DOHH2 (cell line): ENCODE results near the gene WDFY2.

ENCODE experiments used
- H3F3A ChIP-seq: fragments of 200-600 bp; sonication (generic), shearing (Covaris generic); 2 replicates; pipeline ENCODE4 v1.6.0; 2016; ENCODE audit warnings: antibody characterized with exemption, mild to moderate bottlenecking; ENCODE audit not compliant: control insufficient read depth, insufficient read depth
- H3K27ac ChIP-seq: fragments of 200-600 bp; sonication (generic); 2 replicates; pipeline ENCODE4 v1.5.1; 2014; ENCODE audit warnings: low read depth, mild to moderate bottlenecking, low read length, moderate library complexity
- H3K27me3 ChIP-seq: fragments of 200-600 bp; sonication (generic); 2 replicates; pipeline ENCODE4 v1.6.1; 2014; ENCODE audit warnings: mild to moderate bottlenecking, low read length, mixed read lengths; ENCODE audit not compliant: control insufficient read depth
- H3K36me3 ChIP-seq: fragments of 200-600 bp; sonication (generic); 2 replicates; pipeline ENCODE4 v1.6.1; 2014; ENCODE audit warnings: mild to moderate bottlenecking, low read length, moderate library complexity, mixed read lengths; ENCODE audit not compliant: control insufficient read depth
- H3K4me1 ChIP-seq: fragments of 200-600 bp; sonication (generic); 2 replicates; pipeline ENCODE4 v1.6.1; 2014; ENCODE audit warnings: mild to moderate bottlenecking, low read length, mixed read lengths; ENCODE audit not compliant: control insufficient read depth
- H3K4me2 ChIP-seq: fragments of 200-600 bp; sonication (generic); 2 replicates; pipeline ENCODE4 v1.6.0; 2014; ENCODE audit warnings: mild to moderate bottlenecking, low read length, moderate library complexity
- H3K4me3 ChIP-seq: fragments of 200-600 bp; sonication (generic); 2 replicates; pipeline ENCODE4 v1.5.1; 2014; ENCODE audit warnings: mild to moderate bottlenecking, low read length, mixed read lengths
- H3K79me2 ChIP-seq: fragments of 200-600 bp; sonication (generic); 2 replicates; pipeline ENCODE4 v1.6.1; 2014; ENCODE audit warnings: mild to moderate bottlenecking, low read length, mixed read lengths; ENCODE audit not compliant: control insufficient read depth
- H3K9me2 ChIP-seq: fragments of 200-600 bp; sonication (generic); replicated peaks from 2 replicates; pipeline ENCODE4 v1.6.1; 2014; ENCODE audit warnings: mild to moderate bottlenecking, low read length, mixed read lengths; ENCODE audit not compliant: control insufficient read depth
- H3K9me3 ChIP-seq: fragments of 200-600 bp; sonication (generic); 2 replicates; pipeline ENCODE4 v1.6.1; 2014; ENCODE audit warnings: antibody characterized with exemption, low read length, mixed read lengths; ENCODE audit not compliant: control insufficient read depth, insufficient read depth
- H4K20me1 ChIP-seq: fragments of 200-600 bp; sonication (generic); 2 replicates; pipeline ENCODE4 v1.6.0; 2014; ENCODE audit warnings: low read depth, mild to moderate bottlenecking, antibody characterized with exemption, low read length, moderate library complexity; ENCODE audit not compliant: control insufficient read depth, insufficient read depth
- CTCF ChIP-seq: fragments of 200-600 bp; sonication (generic); IDR thresholded peaks from one replicate; pipeline ENCODE4 v1.5.1; 2014; ENCODE audit warnings: antibody characterized with exemption, mild to moderate bottlenecking, low read depth, low read length; ENCODE audit not compliant: poor library complexity, severe bottlenecking
- EZH2phosphoT487 ChIP-seq: fragments of 200-600 bp; sonication (generic); IDR thresholded peaks from 2 replicates; pipeline ENCODE4 v1.6.1; 2017; ENCODE audit warnings: borderline replicate concordance, mild to moderate bottlenecking, antibody characterized with exemption, low read length, moderate library complexity, mixed read lengths

WDFY2 gene

GRCh38 chr13:51625555-51626345 is 41.5 kb downstream of the WDFY2 start:
- no peaks in the 10 kb centered on the region for H3F3A ChIP-seq
- no peak for TF ChIP-seq CTCF
- no peak for TF ChIP-seq EZH2phosphoT487
- no peaks in the 10 kb centered on the region for H3K9me2 ChIP-seq
- H3K79me2 ChIP-seq = no peaks in the 10 kb centered on the region
- H4K20me1 ChIP-seq = no peaks in the 10 kb centered on the region
- no peaks in the 10 kb centered on the region for H3K9me3 ChIP-seq
- H3K36me3 ChIP-seq = no peaks in the 10 kb centered on the region
- no peaks in the 10 kb centered on the region for H3K27me3 ChIP-seq
- no peak overlapping the region for H3K4me3 ChIP-seq
- H3K4me2 ChIP-seq = no peak overlapping the region
- H3K4me1 ChIP-seq = no peaks in the 10 kb centered on the region
- no peak overlapping the region for H3K27ac ChIP-seq

GRCh38 chr13:51626749-51627148 is 42.5 kb downstream of the WDFY2 start:
- H3K27me3 ChIP-seq = no peaks in the 10 kb centered on the region
- H3F3A ChIP-seq = no peaks in the 10 kb centered on the region
- H4K20me1 ChIP-seq = no peaks in the 10 kb centered on the region
- H3K36me3 ChIP-seq = no peaks in the 10 kb centered on the region
- no peak overlapping the region for H3K27ac ChIP-seq
- H3K4me2 ChIP-seq = no peak overlapping the region
- H3K9me3 ChIP-seq = no peaks in the 10 kb centered on the region
- no peaks in the 10 kb centered on the region for H3K79me2 ChIP-seq
- no peak for TF ChIP-seq EZH2phosphoT487
- H3K9me2 ChIP-seq = no peaks in the 10 kb centered on the region
- no peak overlapping the region for H3K4me3 ChIP-seq
- no peaks in the 10 kb centered on the region for H3K4me1 ChIP-seq

- H3K4me1 ChIP-seq = no peaks in the 10 kb centered on the region
- H4K20me1 ChIP-seq = no peaks in the 10 kb centered on the region
- TF ChIP-seq CTCF = no peak
- H3K4me3 ChIP-seq = no peak overlapping the region
- H3K4me2 ChIP-seq = no peak overlapping the region
- no peak overlapping the region for H3K27ac ChIP-seq
- no peaks in the 10 kb centered on the region for H3K36me3 ChIP-seq
- H3K9me2 ChIP-seq = no peaks in the 10 kb centered on the region
- no peaks in the 10 kb centered on the region for H3K27me3 ChIP-seq
- H3K9me3 ChIP-seq = no peaks in the 10 kb centered on the region
- no peaks in the 10 kb centered on the region for H3F3A ChIP-seq
- H3K79me2 ChIP-seq = no peaks in the 10 kb centered on the region
Observed at GRCh38 chr13:51628059-51628852, 44.0 kb downstream of the WDFY2 start.
